Osteocyte (in vitro differentiated cells): ENCODE measurements around the gene CADPS2. TPM values are rescaled to one million over a fixed set of nuclear protein-coding genes. Genes with fewer than 3 reads are reported as not detected.

ENCODE experiments used
- DNase-seq: peaks from one replicate; pipeline ENCODE4 v3.0.0; 2021; ENCODE audit warnings: mixed read lengths; ENCODE audit not compliant: unreplicated experiment; ENCODE audit errors: extremely low spot score
- H3K27ac Mint-ChIP-seq: one replicate; pipeline ENCODE4 v1.8.0; 2021; ENCODE audit warnings: mild to moderate bottlenecking, mixed read lengths; ENCODE audit not compliant: unreplicated experiment
- H3K27me3 Mint-ChIP-seq: one replicate; pipeline ENCODE4 v1.8.0; 2021; ENCODE audit warnings: mixed read lengths; ENCODE audit not compliant: unreplicated experiment
- H3K36me3 Mint-ChIP-seq: one replicate; pipeline ENCODE4 v1.8.0; 2021; ENCODE audit warnings: mixed read lengths; ENCODE audit not compliant: unreplicated experiment
- H3K4me1 Mint-ChIP-seq: one replicate; pipeline ENCODE4 v1.8.0; 2021; ENCODE audit warnings: mixed read lengths; ENCODE audit not compliant: unreplicated experiment
- H3K4me3 Mint-ChIP-seq: one replicate; pipeline ENCODE4 v1.8.0; 2021; ENCODE audit warnings: mild to moderate bottlenecking, moderate library complexity, mixed read lengths; ENCODE audit not compliant: unreplicated experiment
- H3K9me3 Mint-ChIP-seq: one replicate; pipeline ENCODE4 v1.8.0; 2021; ENCODE audit warnings: mixed read lengths; ENCODE audit not compliant: unreplicated experiment
- CTCF ChIP-seq: fragments of 200-600 bp; sonication (generic); IDR thresholded peaks from 2 replicates; pipeline ENCODE4 v1.5.0; 2021; ENCODE audit warnings: antibody characterized with exemption, mild to moderate bottlenecking, moderate library complexity
- total RNA-seq: library from RNA; stranded (reverse); gene quantifications from 2 replicates; pipeline ENCODE4 v1.2.1, GENCODE V29; 2021

Gene CADPS2
- total RNA-seq, 1 donor from 2014 or later, result 0.81 TPM

GRCh38 chr7:122430710-122431109, 455.6 kb downstream of the CADPS2 start:
- H3K9me3 Mint-ChIP-seq, result no peaks in the 10 kb centered on the region
- H3K4me3 Mint-ChIP-seq, result no peak overlapping the region
- H3K4me1 Mint-ChIP-seq, result no peaks in the 10 kb centered on the region
- no peak for DNase-seq
- H3K27me3 Mint-ChIP-seq, result peaks cover 7% of the 10 kb centered on the region
- H3K36me3 Mint-ChIP-seq, result no peaks in the 10 kb centered on the region
- H3K27ac Mint-ChIP-seq, result no peak overlapping the region
- TF ChIP-seq CTCF, result no peak

- Mint-ChIP-seq H3K27ac (no peak overlapping the region), H3K36me3 (no peaks in the 10 kb centered on the region), H3K4me3 (no peak overlapping the region), H3K4me1 (no peaks in the 10 kb centered on the region), H3K27me3 (peaks cover 4% of the 10 kb centered on the region), H3K9me3 (no peaks in the 10 kb centered on the region)
- no peak for DNase-seq
- TF ChIP-seq CTCF, result no peak
Measured at GRCh38 chr7:122429926-122430325, 456.3 kb downstream of the CADPS2 start.

GRCh38 chr7:122425731-122426130, 460.5 kb downstream of the CADPS2 start:
- H3K4me3 Mint-ChIP-seq, result no peak overlapping the region

GRCh38 chr7:122423591-122423990, 462.7 kb downstream of the CADPS2 start:
- H3K4me3 Mint-ChIP-seq, result no peak overlapping the region
- H3K27ac Mint-ChIP-seq, result no peak overlapping the region
- H3K27me3 Mint-ChIP-seq, result no peaks in the 10 kb centered on the region
- no peaks in the 10 kb centered on the region for H3K4me1 Mint-ChIP-seq
- no peak for TF ChIP-seq CTCF
- no peaks in the 10 kb centered on the region for H3K9me3 Mint-ChIP-seq
- DNase-seq, result no peak
- H3K36me3 Mint-ChIP-seq, result no peaks in the 10 kb centered on the region

More at GRCh38 chr7:122425731-122426130, 460.5 kb downstream of the CADPS2 start:
- H3K27ac Mint-ChIP-seq, result no peak overlapping the region
- H3K36me3 Mint-ChIP-seq, result no peaks in the 10 kb centered on the region
- no peak for DNase-seq
- no peaks in the 10 kb centered on the region for H3K9me3 Mint-ChIP-seq
- H3K4me1 Mint-ChIP-seq, result no peaks in the 10 kb centered on the region
- TF ChIP-seq CTCF, result no peak
- no peaks in the 10 kb centered on the region for H3K27me3 Mint-ChIP-seq

GRCh38 chr7:122416336-122416735, 469.9 kb downstream of the CADPS2 start:
- DNase-seq, result no peak
- no peak overlapping the region for H3K4me3 Mint-ChIP-seq
- H3K9me3 Mint-ChIP-seq, result no peaks in the 10 kb centered on the region
- TF ChIP-seq CTCF, result no peak
- no peak overlapping the region for H3K27ac Mint-ChIP-seq
- H3K36me3 Mint-ChIP-seq, result no peaks in the 10 kb centered on the region
- H3K4me1 Mint-ChIP-seq, result no peaks in the 10 kb centered on the region
- H3K27me3 Mint-ChIP-seq, result peaks cover 11% of the 10 kb centered on the region
